ENCODE data around the gene SYT1.

GRCh38 chr12:79296871-79297270 lies 432.3 kb downstream of the SYT1 start:
- TF ChIP-seq CTCF (IDR thresholded peaks at IDR 0.05) (no peak), POLR2A (IDR thresholded peaks at IDR 0.05) (no peak), POLR2AphosphoS5 (IDR thresholded peaks at IDR 0.05) (no peak), EP300 (IDR thresholded peaks at IDR 0.05) (no peak)

Data from sigmoid colon (tissue), 4 donors.